Panc1 (cell line): ENCODE measurements around the gene MAGEA4. TPM values are rescaled to one million over a fixed set of nuclear protein-coding genes. Genes with fewer than 3 reads are reported as not detected.

Experiments used
- ATAC-seq: fragments of 200-7000 bp; cut with Tn5 transposase; 2 replicates; pipeline ENCODE4 v1.9.1; 2020; ENCODE audit warnings: mild to moderate bottlenecking, moderate library complexity
- BruUV-seq: library from RNA; stranded (reverse); fragments of 400-500 nt; replicated peaks from 2 replicates; lab custom pipeline; 2021; lab: Mats Ljungman, UMichigan
- CTCF ChIA-PET: fragments of 300-600 bp; sonication (Branson Sonifier 250); formaldehyde crosslinking; loops from one replicate; lab custom pipeline; 2022; ENCODE audit warnings: antibody characterized with exemption; lab: Charles Lee
- POLR2A ChIA-PET: fragments of 300-600 bp; sonication (Branson Sonifier 250); formaldehyde crosslinking; loops from one replicate; lab custom pipeline; 2022; ENCODE audit warnings: antibody characterized with exemption; lab: Charles Lee
- DNase-seq: peaks from one replicate; pipeline ENCODE4 v3.0.0-alpha.2; 2010; ENCODE audit warnings: low read depth, low spot score
- H3K27ac ChIP-seq: 2 replicates; pipeline ENCODE4 v1.5.1; 2011; ENCODE audit warnings: mild to moderate bottlenecking, low read length, inconsistent platforms
- H3K27me3 ChIP-seq: fragments of 200-500 bp; sonication (Bioruptor generic); 2 replicates; pipeline ENCODE4 v1.6.0; 2014; ENCODE audit warnings: low read length, inconsistent platforms; ENCODE audit not compliant: control insufficient read depth, insufficient read depth
- H3K36me3 ChIP-seq: fragments of 200-500 bp; sonication (Bioruptor generic); 2 replicates; pipeline ENCODE4 v1.5.1; 2014; ENCODE audit warnings: inconsistent platforms, mild to moderate bottlenecking, low read length, moderate library complexity; ENCODE audit not compliant: control insufficient read depth, insufficient read depth
- H3K4me1 ChIP-seq: 2 replicates; pipeline ENCODE4 v1.5.1; 2011; ENCODE audit warnings: inconsistent platforms, mild to moderate bottlenecking, low read length, moderate library complexity; ENCODE audit not compliant: control insufficient read depth, insufficient read depth
- H3K4me3 ChIP-seq, 2 experiments: 2 replicates each; pipeline ENCODE4 v1.5.1; 2011 to 2012; ENCODE audit warnings: low read depth in 2 of 2, low read length in 2 of 2, mild to moderate bottlenecking in 2 of 2, inconsistent platforms in 1 of 2, moderate library complexity in 1 of 2
- H3K9me3 ChIP-seq: fragments of 200-500 bp; sonication (Bioruptor generic); 2 replicates; pipeline ENCODE4 v1.5.1; 2014; ENCODE audit warnings: low read depth, mild to moderate bottlenecking, inconsistent platforms, low read length, moderate library complexity; ENCODE audit not compliant: control insufficient read depth, insufficient read depth
- POLR2AphosphoS5 ChIP-seq: IDR thresholded peaks from 2 replicates; pipeline ENCODE4 v1.6.1; 2012; ENCODE audit warnings: mild to moderate bottlenecking, low read depth, low read length, moderate library complexity
- SIN3A ChIP-seq: IDR thresholded peaks from 2 replicates; pipeline ENCODE4 v1.6.1; 2012; ENCODE audit warnings: low read depth, mild to moderate bottlenecking, low read length, moderate library complexity, borderline replicate concordance; ENCODE audit not compliant: insufficient read depth
- TCF7L2 ChIP-seq: IDR thresholded peaks from 2 replicates; pipeline ENCODE4 v1.6.1; 2011; ENCODE audit warnings: mild to moderate bottlenecking, low read depth, low read length, inconsistent platforms
- in situ Hi-C: cut with HindIII; loops from 2 replicates; pipeline ENCODE4 v1.10.0; 2016; ENCODE audit warnings: low sequenced_read_pairs, low pct_unique_long_range_greater_than_20kb
- intact Hi-C: fragments of 100-400 bp; cut with micrococcal nuclease; formaldehyde crosslinking; loops from one replicate; pipeline ENCODE4 v1.10.0; 2022; ENCODE audit not compliant: unreplicated experiment
- total RNA-seq: library from RNA; stranded (reverse); gene quantifications from one replicate; pipeline ENCODE4 v1.2.1, GENCODE V29; 2021; ENCODE audit not compliant: unreplicated experiment
- TF ChIP-seq, protein P1 (sequence below): fragments of 450-650 bp; IDR thresholded peaks from 2 replicates; pipeline ENCODE4 v1.5.1; 2017; ENCODE audit warnings: mild to moderate bottlenecking
- TF ChIP-seq, protein P2 (sequence below), 2 experiments: IDR thresholded peaks; 2 replicates each; pipeline ENCODE4 v1.6.1; 2011 to 2012; ENCODE audit warnings: low read depth in 2 of 2, control low read depth in 1 of 2, low read length in 1 of 2, mild to moderate bottlenecking in 1 of 2, moderate library complexity in 1 of 2; ENCODE audit not compliant: insufficient read depth in 1 of 2

Gene MAGEA4
- total RNA-seq, 1 experiment from 2014 or later = not detected

DNA sequence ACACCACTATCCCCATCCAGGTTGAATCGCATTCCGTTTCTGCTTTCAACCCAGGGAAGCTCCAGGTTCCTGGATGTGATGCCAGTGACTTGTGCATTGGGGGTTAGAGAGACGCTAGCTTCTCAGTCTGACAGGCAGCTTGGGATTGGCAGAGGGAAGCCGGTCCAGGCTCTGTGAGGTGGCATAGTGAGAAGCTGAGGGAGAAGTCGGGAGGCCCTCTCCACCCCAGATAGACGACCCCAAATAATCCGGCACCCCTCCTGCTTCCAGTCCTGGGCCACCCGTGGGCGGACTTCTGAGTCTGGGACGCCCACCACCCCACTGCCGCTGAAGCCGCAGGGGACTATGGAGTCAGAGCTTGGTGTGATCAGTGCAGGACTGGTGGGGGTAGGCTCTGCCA lies 7.4 kb downstream of the MAGEA4 start:
- DNase-seq = no peak

DNA sequence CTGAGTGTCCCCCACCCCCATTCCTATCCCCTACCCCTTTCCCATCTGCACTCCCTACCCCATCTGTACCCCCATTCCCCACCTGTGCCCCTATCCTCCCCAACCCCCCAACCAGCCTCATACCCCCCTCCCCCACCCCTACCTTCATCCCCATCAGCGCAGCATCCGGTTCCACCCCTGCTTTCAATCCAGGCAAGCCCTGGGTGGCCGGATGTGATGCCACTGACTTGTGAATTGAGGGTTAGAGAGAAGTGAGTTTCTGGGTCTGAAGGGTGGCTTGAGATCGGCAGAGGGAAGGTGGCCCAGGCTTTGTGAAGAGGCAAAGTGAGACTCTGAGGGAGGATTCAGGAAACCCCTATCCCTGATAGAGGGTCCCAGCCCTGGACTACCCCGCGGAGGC lies 7.8 kb downstream of the MAGEA4 start:
- no peaks in the 10 kb centered on the region for H3K36me3 ChIP-seq
- intact Hi-C loops = no loop called here
- CTCF ChIA-PET = no interaction called here
- ATAC-seq (no peak), DNase-seq (no peak)
- no peaks in the 10 kb centered on the region for H3K9me3 ChIP-seq
- H3K4me1 ChIP-seq = no peaks in the 10 kb centered on the region
- no peaks in the 10 kb centered on the region for H3K27me3 ChIP-seq
- TF ChIP-seq, protein P1, sequence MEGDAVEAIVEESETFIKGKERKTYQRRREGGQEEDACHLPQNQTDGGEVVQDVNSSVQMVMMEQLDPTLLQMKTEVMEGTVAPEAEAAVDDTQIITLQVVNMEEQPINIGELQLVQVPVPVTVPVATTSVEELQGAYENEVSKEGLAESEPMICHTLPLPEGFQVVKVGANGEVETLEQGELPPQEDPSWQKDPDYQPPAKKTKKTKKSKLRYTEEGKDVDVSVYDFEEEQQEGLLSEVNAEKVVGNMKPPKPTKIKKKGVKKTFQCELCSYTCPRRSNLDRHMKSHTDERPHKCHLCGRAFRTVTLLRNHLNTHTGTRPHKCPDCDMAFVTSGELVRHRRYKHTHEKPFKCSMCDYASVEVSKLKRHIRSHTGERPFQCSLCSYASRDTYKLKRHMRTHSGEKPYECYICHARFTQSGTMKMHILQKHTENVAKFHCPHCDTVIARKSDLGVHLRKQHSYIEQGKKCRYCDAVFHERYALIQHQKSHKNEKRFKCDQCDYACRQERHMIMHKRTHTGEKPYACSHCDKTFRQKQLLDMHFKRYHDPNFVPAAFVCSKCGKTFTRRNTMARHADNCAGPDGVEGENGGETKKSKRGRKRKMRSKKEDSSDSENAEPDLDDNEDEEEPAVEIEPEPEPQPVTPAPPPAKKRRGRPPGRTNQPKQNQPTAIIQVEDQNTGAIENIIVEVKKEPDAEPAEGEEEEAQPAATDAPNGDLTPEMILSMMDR = no peak
- TF ChIP-seq TCF7L2 (no peak), POLR2AphosphoS5 (no peak), SIN3A (no peak)
- TF ChIP-seq, protein P2, sequence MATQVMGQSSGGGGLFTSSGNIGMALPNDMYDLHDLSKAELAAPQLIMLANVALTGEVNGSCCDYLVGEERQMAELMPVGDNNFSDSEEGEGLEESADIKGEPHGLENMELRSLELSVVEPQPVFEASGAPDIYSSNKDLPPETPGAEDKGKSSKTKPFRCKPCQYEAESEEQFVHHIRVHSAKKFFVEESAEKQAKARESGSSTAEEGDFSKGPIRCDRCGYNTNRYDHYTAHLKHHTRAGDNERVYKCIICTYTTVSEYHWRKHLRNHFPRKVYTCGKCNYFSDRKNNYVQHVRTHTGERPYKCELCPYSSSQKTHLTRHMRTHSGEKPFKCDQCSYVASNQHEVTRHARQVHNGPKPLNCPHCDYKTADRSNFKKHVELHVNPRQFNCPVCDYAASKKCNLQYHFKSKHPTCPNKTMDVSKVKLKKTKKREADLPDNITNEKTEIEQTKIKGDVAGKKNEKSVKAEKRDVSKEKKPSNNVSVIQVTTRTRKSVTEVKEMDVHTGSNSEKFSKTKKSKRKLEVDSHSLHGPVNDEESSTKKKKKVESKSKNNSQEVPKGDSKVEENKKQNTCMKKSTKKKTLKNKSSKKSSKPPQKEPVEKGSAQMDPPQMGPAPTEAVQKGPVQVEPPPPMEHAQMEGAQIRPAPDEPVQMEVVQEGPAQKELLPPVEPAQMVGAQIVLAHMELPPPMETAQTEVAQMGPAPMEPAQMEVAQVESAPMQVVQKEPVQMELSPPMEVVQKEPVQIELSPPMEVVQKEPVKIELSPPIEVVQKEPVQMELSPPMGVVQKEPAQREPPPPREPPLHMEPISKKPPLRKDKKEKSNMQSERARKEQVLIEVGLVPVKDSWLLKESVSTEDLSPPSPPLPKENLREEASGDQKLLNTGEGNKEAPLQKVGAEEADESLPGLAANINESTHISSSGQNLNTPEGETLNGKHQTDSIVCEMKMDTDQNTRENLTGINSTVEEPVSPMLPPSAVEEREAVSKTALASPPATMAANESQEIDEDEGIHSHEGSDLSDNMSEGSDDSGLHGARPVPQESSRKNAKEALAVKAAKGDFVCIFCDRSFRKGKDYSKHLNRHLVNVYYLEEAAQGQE (IDR thresholded peaks at IDR 0.05; ENCODE audit: insufficient read depth in 1 of 2, low read depth in 2 of 2, low read length in 1 of 2) = no peak
- H3K27ac ChIP-seq = no peak overlapping the region
- in situ Hi-C loops = no loop called here
- POLR2A ChIA-PET = no interaction called here
- H3K4me3 ChIP-seq = no peak overlapping the region
- BruUV-seq = no TSS peak

More for the DNA sequence above, 7.4 kb downstream of the MAGEA4 start:
- Histone ChIP-seq H3K36me3 (no peaks in the 10 kb centered on the region), H3K9me3 (no peaks in the 10 kb centered on the region), H3K4me3 (no peak overlapping the region), H3K27ac (no peak overlapping the region), H3K27me3 (no peaks in the 10 kb centered on the region), H3K4me1 (no peaks in the 10 kb centered on the region)
- CTCF ChIA-PET = no interaction called here
- POLR2A ChIA-PET = no interaction called here
- intact Hi-C loops = no loop called here
- no TSS peak for BruUV-seq
- ATAC-seq = no peak
- in situ Hi-C loops = no loop called here
- TF ChIP-seq, protein P1 = no peak
- no peak for TF ChIP-seq SIN3A
- TF ChIP-seq, protein P2 (IDR thresholded peaks at IDR 0.05; ENCODE audit: insufficient read depth in 1 of 2, low read depth in 2 of 2, low read length in 1 of 2) = no peak
- no peak for TF ChIP-seq POLR2AphosphoS5
- no peak for TF ChIP-seq TCF7L2
